ENCODE results near the gene ITGAD. TPM values are rescaled to one million over a fixed set of nuclear protein-coding genes. Genes with fewer than 3 reads are reported as not detected.

The ITGAD gene
- total and polyA plus RNA-seq, 2 of the 4 experiments (the other 2 are of a cell fraction): not detected

- intact Hi-C loops (cut with micrococcal nuclease): loop anchor here (1.0 kb wide), 1 partner anchor 13 kb away; the partner anchor contains the start of gene ARMC5
- dilution Hi-C loops (cut with HindIII; ENCODE audit: low sequenced_read_pairs, unreplicated experiment): no loop called here
- in situ Hi-C loops (cut with MboI; ENCODE audit: low sequenced_read_pairs): loop anchor here (25.0 kb wide), 1 partner anchor 390 kb away; the partner anchor contains the start of gene ZNF267
- Histone ChIP-seq H2BK15ac (ENCODE audit: low read depth, low read length) (peak within 1 kb of the TSS; percentile 74; the same call in 2 of the 3 replicates), H3K36me3 (ENCODE audit: control insufficient read depth, insufficient read depth, low read length) (peaks cover 36% of the 10 kb centered on the region), H4K5ac (ENCODE audit: low read depth, low read length) (peak within 1 kb of the TSS; percentile 99), H3K9ac (ENCODE audit: low read depth, low read length) (peak within 1 kb of the TSS; percentile 99), H4K20me1 (ENCODE audit: insufficient read depth, low read length) (peaks cover 41% of the 10 kb centered on the region), H3K4me1 (ENCODE audit: control insufficient read depth, insufficient read depth, low read length) (peaks cover 13% of the 10 kb centered on the region), H2BK120ac (ENCODE audit: low read depth, low read length) (peak within 1 kb of the TSS; percentile 93), H3K4me3 (ENCODE audit: insufficient read depth, low read depth, low read length) (peak within 1 kb of the TSS; percentile 87), H3K27ac (ENCODE audit: insufficient read depth, low read length) (peak within 1 kb of the TSS; percentile 100), H2AFZ (replicated peaks; ENCODE audit: low read length, poor library complexity) (peak within 1 kb of the TSS; percentile 93), H2AK9ac (replicated peaks; ENCODE audit: low read depth, low read length, poor library complexity) (peak within 1 kb of the TSS; percentile 100), H3K14ac (replicated peaks; ENCODE audit: low read depth, low read length) (peak within 1 kb of the TSS; percentile 100), H3K23ac (ENCODE audit: low read depth, low read length) (peak within 1 kb of the TSS; percentile 98), H3K9me3 (ENCODE audit: control insufficient read depth, insufficient read depth, low read length) (no peaks in the 10 kb centered on the region), H2BK20ac (ENCODE audit: low read depth, low read length) (peak within 1 kb of the TSS; percentile 47), H3K56ac (ENCODE audit: extremely low read depth, insufficient read depth, low read length) (peak within 1 kb of the TSS; percentile 96), H4K8ac (ENCODE audit: low read depth in 2 of 2, low read length in 2 of 2) (peak within 1 kb of the TSS; percentile 94 to 98), H4K91ac (ENCODE audit: insufficient read depth, low read depth, low read length) (peak within 1 kb of the TSS; percentile 100), H2BK5ac (ENCODE audit: low read depth, low read length, poor library complexity, severe bottlenecking) (peak within 1 kb of the TSS; percentile 95), H3K9me1 (ENCODE audit: insufficient read depth, low read length) (peaks cover 20% of the 10 kb centered on the region; the same call in 1 of the 2 replicates), H3K4me2 (ENCODE audit: low read depth, low read length) (peak within 1 kb of the TSS; percentile 93), H3K27me3 (ENCODE audit: control insufficient read depth, insufficient read depth, low read length) (no peaks in the 10 kb centered on the region), H3K79me1 (ENCODE audit: low read depth in 1 of 2, low read length in 2 of 2) (peaks cover 18 to 62% of the 10 kb centered on the region in 2 experiments; a peak in 3 of 4 replicates), H2AK5ac (ENCODE audit: low read depth, low read length) (peak within 1 kb of the TSS; percentile 100), H3K4ac (ENCODE audit: low read depth, low read length) (peak within 1 kb of the TSS; percentile 100), H3K18ac (ENCODE audit: low read depth, low read length) (peak within 1 kb of the TSS; percentile 96)
- WGBS, 2 experiments (ENCODE audit: extremely low coverage in 2 of 2, insufficient read length in 1 of 2): 0% methylated on average over 7 of the region's 63 CpGs; no CpG with 5 or more reads in 1 of the 2 experiments
- CTCF ChIA-PET: interaction anchor here (1.0 kb wide), 3 partner anchors 10 to 242 kb away, joined by 3 to 7 read pairs (median 6); no protein-coding TSS in a partner anchor
- POLR2A ChIA-PET (ENCODE audit: unreplicated experiment): interaction anchor here (0.6 to 1.5 kb wide), 3 partner anchors 12 to 475 kb away, joined by 4 to 16 read pairs (median 6); partner anchors contain the start of gene ARMC5
- peak; percentile 79 for TF ChIP-seq POLR2A (IDR thresholded peaks at IDR 0.05; ENCODE audit: low read depth, low read length)
- TF ChIP-seq ELK1 (IDR thresholded peaks at IDR 0.05; ENCODE audit: borderline replicate concordance, low read depth, low read length): no peak
- TF ChIP-seq SMC3 (IDR thresholded peaks at IDR 0.05; ENCODE audit: low read depth, low read length): no peak
- peak; percentile 94; the same call in 1 of the 2 replicates for TF ChIP-seq MAZ (IDR thresholded peaks at IDR 0.05; ENCODE audit: borderline replicate concordance, low read depth, low read length)
- no peak for TF ChIP-seq RCOR1 (IDR thresholded peaks at IDR 0.05; ENCODE audit: insufficient replicate concordance, low read length)
- no peak for TF ChIP-seq FOS (IDR thresholded peaks at IDR 0.05; ENCODE audit: low read depth, low read length)
- TF ChIP-seq MAFK (IDR thresholded peaks at IDR 0.05; ENCODE audit: low read depth, low read length): no peak
- ATAC-seq (ENCODE audit: low read depth): peak; percentile 83
- BruUV-seq (replicated peaks): no TSS peak
- peak; percentile 80 for DNase-seq
Observed at GRCh38 chr16:31471875-31472708, 79.0 kb downstream of the ITGAD start, which contains the start of gene TGFB1I1. Gene TGFB1I1 (plus strand): TSS chr16:31472152. CDS start chr16:31472189, 37 bp downstream.
